ENCODE results near the gene KCNC2.

DNA sequence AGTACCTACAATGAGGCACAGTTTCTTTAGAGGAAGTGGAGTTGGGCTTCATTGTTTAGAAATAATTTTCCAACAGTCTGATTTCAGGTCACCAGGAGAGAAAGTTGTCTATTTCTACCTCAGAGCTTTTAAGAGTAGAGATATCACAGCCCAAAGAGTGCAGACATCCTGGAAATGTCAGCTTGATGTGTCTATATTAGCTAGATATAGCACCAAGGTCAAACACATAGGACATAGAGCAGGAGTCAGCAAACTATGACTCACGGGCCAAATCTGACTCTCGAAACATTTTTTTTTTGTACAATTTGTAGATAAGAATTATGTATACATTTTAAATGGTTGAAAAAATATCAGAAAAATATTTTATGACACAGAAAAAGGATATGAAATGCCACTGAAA, 53.7 kb downstream of the KCNC2 start:
- TF ChIP-seq POLR2AphosphoS5 (IDR thresholded peaks at IDR 0.05), result no peak
- TF ChIP-seq, protein P1, sequence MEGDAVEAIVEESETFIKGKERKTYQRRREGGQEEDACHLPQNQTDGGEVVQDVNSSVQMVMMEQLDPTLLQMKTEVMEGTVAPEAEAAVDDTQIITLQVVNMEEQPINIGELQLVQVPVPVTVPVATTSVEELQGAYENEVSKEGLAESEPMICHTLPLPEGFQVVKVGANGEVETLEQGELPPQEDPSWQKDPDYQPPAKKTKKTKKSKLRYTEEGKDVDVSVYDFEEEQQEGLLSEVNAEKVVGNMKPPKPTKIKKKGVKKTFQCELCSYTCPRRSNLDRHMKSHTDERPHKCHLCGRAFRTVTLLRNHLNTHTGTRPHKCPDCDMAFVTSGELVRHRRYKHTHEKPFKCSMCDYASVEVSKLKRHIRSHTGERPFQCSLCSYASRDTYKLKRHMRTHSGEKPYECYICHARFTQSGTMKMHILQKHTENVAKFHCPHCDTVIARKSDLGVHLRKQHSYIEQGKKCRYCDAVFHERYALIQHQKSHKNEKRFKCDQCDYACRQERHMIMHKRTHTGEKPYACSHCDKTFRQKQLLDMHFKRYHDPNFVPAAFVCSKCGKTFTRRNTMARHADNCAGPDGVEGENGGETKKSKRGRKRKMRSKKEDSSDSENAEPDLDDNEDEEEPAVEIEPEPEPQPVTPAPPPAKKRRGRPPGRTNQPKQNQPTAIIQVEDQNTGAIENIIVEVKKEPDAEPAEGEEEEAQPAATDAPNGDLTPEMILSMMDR (IDR thresholded peaks at IDR 0.05), result no peak
- no peak for TF ChIP-seq POLR2A (IDR thresholded peaks at IDR 0.05)
